T-helper 2 cell treated with Interferon-gamma antibody and Interleukin-4, amounts not matched to agents 5 μg/mL and 100 μg/mL, for 36 hours (primary cell): ENCODE data around the gene PACSIN2.
A peak's percentile ranks its signal among the peaks of the same experiment; 100 is the strongest.

ENCODE experiments used
- DNase-seq: peaks from one replicate; pipeline ENCODE4 v3.0.0; 2021; ENCODE audit warnings: low spot score
- H3K27ac Mint-ChIP-seq: one replicate; pipeline ENCODE4 v1.8.0; 2021; ENCODE audit warnings: mild to moderate bottlenecking, mixed read lengths
- H3K27me3 Mint-ChIP-seq: one replicate; pipeline ENCODE4 v1.8.0; 2021; ENCODE audit warnings: low read depth, mixed read lengths
- H3K36me3 Mint-ChIP-seq: one replicate; pipeline ENCODE4 v1.8.0; 2021; ENCODE audit warnings: low read depth, mixed read lengths
- H3K4me1 Mint-ChIP-seq: one replicate; pipeline ENCODE4 v1.8.0; 2021; ENCODE audit warnings: low read depth, mixed read lengths
- H3K4me3 Mint-ChIP-seq: one replicate; pipeline ENCODE4 v1.8.0; 2022; ENCODE audit warnings: mild to moderate bottlenecking, moderate library complexity, mixed read lengths
- H3K9me3 Mint-ChIP-seq: one replicate; pipeline ENCODE4 v1.8.0; 2021; ENCODE audit warnings: mixed read lengths

PACSIN2 gene, protein sequence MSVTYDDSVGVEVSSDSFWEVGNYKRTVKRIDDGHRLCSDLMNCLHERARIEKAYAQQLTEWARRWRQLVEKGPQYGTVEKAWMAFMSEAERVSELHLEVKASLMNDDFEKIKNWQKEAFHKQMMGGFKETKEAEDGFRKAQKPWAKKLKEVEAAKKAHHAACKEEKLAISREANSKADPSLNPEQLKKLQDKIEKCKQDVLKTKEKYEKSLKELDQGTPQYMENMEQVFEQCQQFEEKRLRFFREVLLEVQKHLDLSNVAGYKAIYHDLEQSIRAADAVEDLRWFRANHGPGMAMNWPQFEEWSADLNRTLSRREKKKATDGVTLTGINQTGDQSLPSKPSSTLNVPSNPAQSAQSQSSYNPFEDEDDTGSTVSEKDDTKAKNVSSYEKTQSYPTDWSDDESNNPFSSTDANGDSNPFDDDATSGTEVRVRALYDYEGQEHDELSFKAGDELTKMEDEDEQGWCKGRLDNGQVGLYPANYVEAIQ

GRCh38 chr22:43014869-43015676 lies at the start of gene PACSIN2:
Gene PACSIN2 (minus strand): TSS chr22:43015149. CDS start chr22:42912080, 103,069 bp downstream.
- peaks cover 3% of the 10 kb centered on the region for H3K27me3 Mint-ChIP-seq
- H3K36me3 Mint-ChIP-seq = no peaks in the 10 kb centered on the region
- H3K9me3 Mint-ChIP-seq = no peaks in the 10 kb centered on the region
- peak within 1 kb of the TSS; percentile 96 for H3K4me3 Mint-ChIP-seq
- DNase-seq = peak; percentile 99
- peak within 1 kb of the TSS; percentile 87 for H3K27ac Mint-ChIP-seq
- H3K4me1 Mint-ChIP-seq = peaks cover 22% of the 10 kb centered on the region

DNA sequence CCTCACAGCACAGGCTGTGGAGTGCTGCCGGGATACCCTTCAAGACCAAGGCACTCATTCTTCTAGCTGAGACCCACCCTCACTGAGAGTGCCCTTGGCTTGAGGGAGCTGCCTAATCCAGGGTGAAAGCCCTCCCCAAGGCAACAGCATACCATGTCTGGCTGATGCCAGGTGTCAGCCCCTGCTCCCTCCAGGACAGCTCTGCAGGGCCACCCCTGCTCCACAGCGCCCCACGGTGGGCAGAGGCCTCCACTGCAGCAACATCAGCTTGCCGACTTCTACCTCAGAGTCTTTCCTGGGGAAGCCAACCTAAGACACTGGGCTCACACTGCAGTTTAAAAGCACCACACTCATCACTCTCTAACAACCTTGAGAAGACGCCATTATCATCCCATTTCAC lies 45.2 kb upstream of the PACSIN2 start:
- H3K36me3 Mint-ChIP-seq = peaks cover 13% of the 10 kb centered on the region
- peak; percentile 11 for DNase-seq
- no peaks in the 10 kb centered on the region for H3K27me3 Mint-ChIP-seq
- no peak overlapping the region for H3K4me3 Mint-ChIP-seq
- no peaks in the 10 kb centered on the region for H3K9me3 Mint-ChIP-seq
- H3K4me1 Mint-ChIP-seq = no peaks in the 10 kb centered on the region
- H3K27ac Mint-ChIP-seq = no peak overlapping the region

DNA sequence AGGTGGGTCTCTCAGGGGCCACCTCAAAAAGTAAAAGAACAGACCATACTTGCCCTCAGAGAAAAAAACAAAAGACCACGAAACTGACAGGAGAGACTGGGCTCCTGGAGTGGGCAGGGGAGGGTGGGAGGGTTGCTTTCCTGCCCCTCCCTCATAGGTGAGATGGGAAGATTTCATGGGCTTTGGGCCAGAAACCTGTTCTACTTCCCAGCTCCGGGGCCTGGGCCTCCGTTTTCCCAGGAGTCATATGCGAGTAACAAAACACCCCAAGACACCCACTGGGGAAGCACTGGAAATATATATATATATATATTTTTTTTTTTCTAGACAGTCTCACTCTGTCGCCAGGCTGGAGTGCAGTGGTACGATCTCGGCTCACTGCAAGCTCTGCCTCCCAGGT lies 42.7 kb upstream of the PACSIN2 start:
- Mint-ChIP-seq H3K4me3 (no peak overlapping the region), H3K9me3 (no peaks in the 10 kb centered on the region), H3K36me3 (peaks cover 9% of the 10 kb centered on the region), H3K27me3 (no peaks in the 10 kb centered on the region), H3K4me1 (no peaks in the 10 kb centered on the region), H3K27ac (no peak overlapping the region)
- no peak for DNase-seq

GRCh38 chr22:43053176-43053575 lies 38.2 kb upstream of the PACSIN2 start:
- no peak for DNase-seq
- Mint-ChIP-seq H3K27ac (no peak overlapping the region), H3K9me3 (no peaks in the 10 kb centered on the region), H3K36me3 (no peaks in the 10 kb centered on the region), H3K27me3 (no peaks in the 10 kb centered on the region), H3K4me3 (no peak overlapping the region), H3K4me1 (no peaks in the 10 kb centered on the region)

- H3K27me3 Mint-ChIP-seq = no peaks in the 10 kb centered on the region
- H3K36me3 Mint-ChIP-seq = no peaks in the 10 kb centered on the region
- no peak for DNase-seq
- H3K9me3 Mint-ChIP-seq = no peaks in the 10 kb centered on the region
- no peak overlapping the region for H3K4me3 Mint-ChIP-seq
- no peak overlapping the region for H3K27ac Mint-ChIP-seq
- H3K4me1 Mint-ChIP-seq = no peaks in the 10 kb centered on the region
These were observed 36.0 kb upstream of the PACSIN2 start for GRCh38 chr22:43050995-43051394.

DNA sequence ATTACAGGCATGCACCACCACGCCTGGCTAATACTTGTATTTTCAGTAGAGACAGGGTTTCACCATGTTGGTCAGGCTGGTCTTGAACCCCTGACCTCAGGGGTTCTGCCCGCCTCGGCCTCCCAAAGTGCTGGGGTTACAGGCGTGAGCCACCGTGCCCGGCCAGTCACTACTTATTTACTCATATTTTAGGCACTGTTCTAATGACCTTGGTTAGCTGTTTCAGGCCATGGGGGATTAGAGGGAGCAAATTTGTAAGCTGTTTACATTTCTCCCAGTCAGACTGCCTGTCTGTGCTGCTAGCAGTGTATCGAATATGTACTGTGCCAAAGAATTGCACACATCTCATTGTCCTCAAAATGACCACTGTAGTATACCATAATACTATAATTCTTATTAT lies 32.7 kb upstream of the PACSIN2 start:
- no peak for DNase-seq
- Mint-ChIP-seq H3K9me3 (no peaks in the 10 kb centered on the region), H3K36me3 (no peaks in the 10 kb centered on the region), H3K4me1 (no peaks in the 10 kb centered on the region), H3K27me3 (no peaks in the 10 kb centered on the region), H3K4me3 (no peak overlapping the region), H3K27ac (no peak overlapping the region)

GRCh38 chr22:43044290-43044712 lies 29.4 kb upstream of the PACSIN2 start:
- Mint-ChIP-seq H3K4me1 (no peaks in the 10 kb centered on the region), H3K36me3 (no peaks in the 10 kb centered on the region), H3K27ac (no peak overlapping the region), H3K27me3 (no peaks in the 10 kb centered on the region), H3K9me3 (no peaks in the 10 kb centered on the region), H3K4me3 (no peak overlapping the region)
- no peak for DNase-seq

GRCh38 chr22:43042101-43042780 lies 27.3 kb upstream of the PACSIN2 start:
- H3K4me3 Mint-ChIP-seq = no peak overlapping the region

DNA sequence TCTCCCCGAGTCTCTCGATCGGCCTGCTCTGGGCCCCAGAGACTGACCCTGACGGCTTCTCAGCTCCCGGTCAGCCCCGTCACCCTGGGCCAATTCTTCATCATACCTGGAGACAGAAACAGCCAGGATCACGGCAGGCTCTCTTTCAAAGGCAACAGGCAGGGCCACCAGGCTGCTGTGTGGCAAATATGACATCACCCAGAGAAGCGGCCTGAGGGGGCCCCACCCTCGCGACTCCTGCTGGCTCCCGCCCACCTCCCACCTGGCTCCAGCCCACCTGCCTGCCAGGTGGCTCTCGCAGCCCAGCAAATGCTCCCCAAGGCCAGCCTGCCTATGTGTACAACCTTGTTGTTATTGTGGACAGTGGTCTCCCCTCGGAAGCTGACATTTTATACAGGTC lies 24.9 kb upstream of the PACSIN2 start:
- Mint-ChIP-seq H3K9me3 (no peaks in the 10 kb centered on the region), H3K4me3 (no peak overlapping the region), H3K4me1 (no peaks in the 10 kb centered on the region), H3K36me3 (no peaks in the 10 kb centered on the region), H3K27ac (no peak overlapping the region), H3K27me3 (no peaks in the 10 kb centered on the region)
- DNase-seq = no peak

More at GRCh38 chr22:43042101-43042780, 27.3 kb upstream of the PACSIN2 start:
- Mint-ChIP-seq H3K27me3 (no peaks in the 10 kb centered on the region), H3K4me1 (no peaks in the 10 kb centered on the region), H3K9me3 (no peaks in the 10 kb centered on the region), H3K36me3 (no peaks in the 10 kb centered on the region), H3K27ac (no peak overlapping the region)
- DNase-seq = no peak

DNA sequence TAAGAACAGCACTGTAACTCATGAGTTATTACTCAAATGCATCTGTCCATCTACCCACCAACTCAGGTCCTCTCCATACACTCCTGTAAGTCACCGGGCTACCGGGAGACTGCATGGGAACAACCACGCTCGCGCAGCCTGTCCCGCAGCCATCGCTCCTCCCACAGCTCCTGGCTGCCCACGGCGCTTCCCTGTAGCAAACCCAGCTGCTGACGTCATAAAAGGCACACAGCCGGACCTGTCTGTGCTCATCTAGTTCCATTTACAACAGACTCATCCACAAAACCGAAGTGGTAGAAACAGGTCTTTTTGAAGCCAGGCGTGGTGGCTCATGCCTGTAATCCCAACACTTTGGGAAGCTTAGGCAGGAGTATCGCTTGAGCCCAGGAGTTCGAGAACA lies 23.4 kb upstream of the PACSIN2 start:
- Mint-ChIP-seq H3K27me3 (no peaks in the 10 kb centered on the region), H3K9me3 (no peaks in the 10 kb centered on the region), H3K4me1 (no peaks in the 10 kb centered on the region), H3K4me3 (no peak overlapping the region), H3K27ac (no peak overlapping the region), H3K36me3 (no peaks in the 10 kb centered on the region)
- no peak for DNase-seq

DNA sequence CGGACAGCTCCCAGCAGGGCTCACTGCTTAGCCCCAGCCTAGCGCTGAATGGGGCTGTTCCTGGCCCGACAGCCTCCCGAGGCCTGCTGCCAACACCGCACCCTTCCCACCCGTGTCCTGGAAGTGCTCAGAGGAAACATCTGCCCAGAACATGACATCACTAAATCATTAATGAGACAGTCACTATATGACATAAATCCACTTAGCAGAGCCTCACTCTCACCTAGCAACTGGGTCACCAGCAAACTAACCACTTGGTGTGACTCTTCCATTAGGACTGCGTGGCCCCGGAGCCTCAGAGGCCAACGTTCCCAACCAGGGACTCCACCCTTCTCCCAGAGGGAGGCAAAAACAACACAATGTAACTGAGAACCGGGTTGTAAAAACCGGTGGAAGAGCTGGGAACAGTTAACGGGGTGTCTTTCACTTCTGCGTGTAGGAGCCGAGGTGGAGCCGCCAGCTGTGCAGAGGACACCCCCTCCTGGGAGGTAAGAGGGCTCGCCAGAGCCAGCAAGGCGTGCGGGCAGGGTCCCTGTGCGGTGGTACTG lies 21.4 kb upstream of the PACSIN2 start:
- Mint-ChIP-seq H3K4me1 (no peaks in the 10 kb centered on the region), H3K27ac (no peak overlapping the region), H3K27me3 (no peaks in the 10 kb centered on the region), H3K4me3 (no peak overlapping the region), H3K36me3 (no peaks in the 10 kb centered on the region), H3K9me3 (no peaks in the 10 kb centered on the region)
- no peak for DNase-seq

DNA sequence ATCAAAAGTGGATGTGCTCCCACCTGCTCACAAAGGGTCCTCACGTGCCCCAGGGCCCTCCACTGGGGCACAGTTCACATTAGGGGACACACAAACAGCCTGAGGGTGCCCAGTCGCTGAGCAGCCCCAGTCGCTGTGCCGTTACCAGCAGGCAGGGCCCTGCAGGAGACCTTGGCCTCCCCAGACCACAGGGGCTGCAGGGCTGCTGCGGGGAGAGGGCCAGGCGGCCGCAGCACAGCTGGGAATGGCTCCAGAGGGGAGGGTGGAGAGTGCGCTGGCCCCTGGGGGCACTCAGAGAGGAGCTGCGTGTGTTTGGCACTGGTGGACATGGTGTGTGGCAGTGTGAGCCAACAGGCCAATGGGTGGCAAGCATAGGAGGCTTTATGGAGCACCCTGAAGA lies 20.3 kb upstream of the PACSIN2 start:
- Mint-ChIP-seq H3K4me1 (no peaks in the 10 kb centered on the region), H3K27me3 (no peaks in the 10 kb centered on the region)

GRCh38 chr22:43031617-43032016 lies 16.7 kb upstream of the PACSIN2 start:
- H3K27me3 Mint-ChIP-seq = no peaks in the 10 kb centered on the region
- no peak for DNase-seq
- no peaks in the 10 kb centered on the region for H3K36me3 Mint-ChIP-seq
- H3K27ac Mint-ChIP-seq = no peak overlapping the region
- no peaks in the 10 kb centered on the region for H3K9me3 Mint-ChIP-seq
- H3K4me1 Mint-ChIP-seq = no peaks in the 10 kb centered on the region
- H3K4me3 Mint-ChIP-seq = no peak overlapping the region

More for the DNA sequence above, 20.3 kb upstream of the PACSIN2 start:
- no peak for DNase-seq
- Mint-ChIP-seq H3K36me3 (no peaks in the 10 kb centered on the region), H3K4me3 (no peak overlapping the region), H3K27ac (peak overlapping the region; percentile 63), H3K9me3 (no peaks in the 10 kb centered on the region)
